ENCODE results near the gene PGAP1. TPM values are rescaled to one million over a fixed set of nuclear protein-coding genes. Genes with fewer than 3 reads are reported as not detected.
A peak's percentile ranks its signal among the peaks of the same experiment; 100 is the strongest.

Gene PGAP1
- total RNA-seq, 1 experiment from 2014 or later = 3.5 TPM

DNA sequence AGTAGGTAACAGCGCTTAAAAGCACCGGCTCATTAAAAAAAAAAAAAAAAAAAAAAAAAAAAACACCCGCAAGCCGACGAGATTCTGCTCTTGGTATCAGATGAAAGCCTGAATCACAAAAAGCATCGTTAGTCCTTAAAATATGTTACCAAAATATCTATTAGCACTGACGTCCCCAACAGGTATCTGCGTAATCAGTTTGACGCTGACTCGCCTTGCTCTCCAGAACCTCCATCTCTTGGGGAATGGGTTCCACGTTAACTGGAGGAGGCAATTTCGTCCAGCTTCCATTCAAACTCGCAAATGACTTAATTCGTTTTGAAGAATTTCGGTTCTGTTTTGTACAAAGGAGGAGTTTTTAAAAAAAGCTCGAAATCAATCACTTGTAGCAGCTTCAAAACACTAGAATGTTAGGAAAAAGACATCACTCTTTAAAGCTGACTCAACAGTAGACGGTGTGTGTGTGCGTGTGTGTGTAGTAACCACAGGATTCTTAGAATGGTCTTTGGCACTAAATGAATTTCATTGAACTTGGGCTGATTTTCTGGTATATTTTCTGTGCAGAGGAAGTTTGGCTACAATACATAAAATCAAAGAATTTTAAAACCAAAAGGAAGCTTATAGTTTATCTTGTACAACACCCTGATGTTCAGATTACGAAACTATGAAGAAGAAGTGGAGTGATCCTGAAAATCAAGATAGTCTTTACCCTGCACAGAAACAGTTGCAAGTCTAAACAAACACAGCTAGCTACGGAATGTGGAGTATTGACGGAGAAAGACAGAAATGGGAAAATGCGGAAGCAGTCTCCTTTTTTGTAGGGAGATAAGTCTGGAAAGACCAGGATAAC is 1.1 kb upstream of the PGAP1 start:
- TF ChIP-seq EZH2 (IDR thresholded peaks at IDR 0.05; ENCODE audit: low read length, unreplicated experiment) = no peak
- no peak for TF ChIP-seq EZH2phosphoT487 (IDR thresholded peaks at IDR 0.05; ENCODE audit: borderline replicate concordance, low read length)
- TF ChIP-seq, protein P1, sequence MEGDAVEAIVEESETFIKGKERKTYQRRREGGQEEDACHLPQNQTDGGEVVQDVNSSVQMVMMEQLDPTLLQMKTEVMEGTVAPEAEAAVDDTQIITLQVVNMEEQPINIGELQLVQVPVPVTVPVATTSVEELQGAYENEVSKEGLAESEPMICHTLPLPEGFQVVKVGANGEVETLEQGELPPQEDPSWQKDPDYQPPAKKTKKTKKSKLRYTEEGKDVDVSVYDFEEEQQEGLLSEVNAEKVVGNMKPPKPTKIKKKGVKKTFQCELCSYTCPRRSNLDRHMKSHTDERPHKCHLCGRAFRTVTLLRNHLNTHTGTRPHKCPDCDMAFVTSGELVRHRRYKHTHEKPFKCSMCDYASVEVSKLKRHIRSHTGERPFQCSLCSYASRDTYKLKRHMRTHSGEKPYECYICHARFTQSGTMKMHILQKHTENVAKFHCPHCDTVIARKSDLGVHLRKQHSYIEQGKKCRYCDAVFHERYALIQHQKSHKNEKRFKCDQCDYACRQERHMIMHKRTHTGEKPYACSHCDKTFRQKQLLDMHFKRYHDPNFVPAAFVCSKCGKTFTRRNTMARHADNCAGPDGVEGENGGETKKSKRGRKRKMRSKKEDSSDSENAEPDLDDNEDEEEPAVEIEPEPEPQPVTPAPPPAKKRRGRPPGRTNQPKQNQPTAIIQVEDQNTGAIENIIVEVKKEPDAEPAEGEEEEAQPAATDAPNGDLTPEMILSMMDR (conservative IDR thresholded peaks at IDR 0.05; ENCODE audit: low read depth, low read length) = no peak
- ChIA-PET POLR2A (ENCODE audit: unreplicated experiment) (interaction anchor here (0.7 kb wide), 1 partner anchor 136 kb away, joined by 5 read pairs; no protein-coding TSS in a partner anchor), CTCF (no interaction called here)
- TSS peak; percentile 63 for BruUV-seq (replicated peaks)
- no peaks in the 10 kb centered on the region for H3K9me2 ChIP-seq (replicated peaks; ENCODE audit: low read length)
- no peaks in the 10 kb centered on the region for H3K36me3 ChIP-seq (ENCODE audit: low read depth, low read length)
- H3K27me3 ChIP-seq (ENCODE audit: low read length) = no peaks in the 10 kb centered on the region
- H3K9ac ChIP-seq (ENCODE audit: low read length) = peak overlapping the region; percentile 69
- DNase-seq = peak; percentile 43
- peak overlapping the region; percentile 94 for H3K4me2 ChIP-seq (ENCODE audit: low read length)
- peak overlapping the region; percentile 58 for H3K27ac ChIP-seq (ENCODE audit: low read length)
- H3K9me3 ChIP-seq (ENCODE audit: low read length) = no peaks in the 10 kb centered on the region
- peaks cover 25% of the 10 kb centered on the region for H3K4me1 ChIP-seq (ENCODE audit: insufficient read depth, low read length)
- H3K79me2 ChIP-seq (ENCODE audit: low read length) = peaks cover 37% of the 10 kb centered on the region
- H4K20me1 ChIP-seq (ENCODE audit: low read length) = peaks cover 7% of the 10 kb centered on the region; the same call in 1 of the 2 replicates
- H3K4me3 ChIP-seq (ENCODE audit: low read length) = peak overlapping the region; percentile 98
- peak overlapping the region; percentile 97 for H2AFZ ChIP-seq (ENCODE audit: low read length)
- H3F3A ChIP-seq (ENCODE audit: low read length, unreplicated experiment) = no peaks in the 10 kb centered on the region
- ATAC-seq = no peak
- intact Hi-C loops (cut with micrococcal nuclease) = loop anchor here (1.0 to 10.0 kb wide), 4 partner anchors 60 to 247 kb away; partner anchors contain the start of gene GTF3C3

DNA sequence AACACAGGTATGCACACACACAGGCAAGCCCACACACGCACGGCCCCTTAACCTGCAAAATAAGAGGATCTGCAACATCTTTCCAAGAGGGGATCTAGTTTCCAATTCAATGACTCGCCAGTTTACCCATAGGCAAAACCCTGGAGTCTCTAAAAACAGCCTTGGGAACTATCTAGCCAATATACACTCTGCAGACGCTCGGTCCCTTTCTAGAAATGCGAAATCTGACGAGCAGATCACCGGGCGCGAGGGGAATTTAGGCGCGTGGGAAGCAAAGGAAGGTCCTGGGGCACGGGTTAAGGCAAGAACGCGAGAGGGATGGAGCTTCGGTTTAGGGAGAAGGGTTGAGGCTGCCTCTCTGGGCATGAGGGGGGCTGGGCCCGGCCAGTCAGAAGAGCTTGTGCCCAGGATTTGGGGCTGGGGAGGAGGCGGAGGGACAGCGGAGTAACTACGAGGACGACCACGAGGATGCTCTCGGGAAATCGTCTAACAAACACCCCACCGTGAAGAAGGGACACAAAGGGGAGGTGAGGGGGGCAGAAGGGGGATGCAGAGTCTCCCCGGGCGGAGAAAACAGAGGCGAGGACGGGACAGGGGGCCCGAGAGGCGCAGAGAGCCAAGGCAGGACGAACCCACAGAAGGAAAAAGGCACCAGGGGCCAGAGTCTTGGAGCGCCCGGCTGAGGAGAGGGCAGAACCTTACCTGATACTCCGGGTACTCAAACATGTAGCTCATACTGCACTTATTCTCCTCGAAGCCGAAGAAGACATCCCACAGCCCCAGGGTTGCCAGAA is 542 bp downstream of the PGAP1 start:
- no peaks in the 10 kb centered on the region for H3K9me2 ChIP-seq (replicated peaks; ENCODE audit: low read length)
- peak; percentile 32 for DNase-seq
- no peaks in the 10 kb centered on the region for H3K27me3 ChIP-seq (ENCODE audit: low read length)
- TF ChIP-seq EZH2phosphoT487 (IDR thresholded peaks at IDR 0.05; ENCODE audit: borderline replicate concordance, low read length) (no peak), EZH2 (IDR thresholded peaks at IDR 0.05; ENCODE audit: low read length, unreplicated experiment) (no peak)
- TF ChIP-seq, protein P1 (conservative IDR thresholded peaks at IDR 0.05; ENCODE audit: low read depth, low read length) = no peak
- peak overlapping the region; percentile 94 for H3K4me2 ChIP-seq (ENCODE audit: low read length)
- no peaks in the 10 kb centered on the region for H3K9me3 ChIP-seq (ENCODE audit: low read length)
- H3K4me1 ChIP-seq (ENCODE audit: insufficient read depth, low read length) = peaks cover 25% of the 10 kb centered on the region
- H3K36me3 ChIP-seq (ENCODE audit: low read depth, low read length) = no peaks in the 10 kb centered on the region
- ChIA-PET CTCF (interaction anchor here (0.5 kb wide), 1 partner anchor 42 kb away, joined by 3 read pairs; no protein-coding TSS in a partner anchor), POLR2A (ENCODE audit: unreplicated experiment) (no interaction called here)
- H3F3A ChIP-seq (ENCODE audit: low read length, unreplicated experiment) = no peaks in the 10 kb centered on the region
- peak overlapping the region; percentile 98 for H3K4me3 ChIP-seq (ENCODE audit: low read length)
- H3K9ac ChIP-seq (ENCODE audit: low read length) = peak overlapping the region; percentile 69
- BruUV-seq (replicated peaks) = no TSS peak
- intact Hi-C loops (cut with micrococcal nuclease) = loop anchor here (5.0 to 10.0 kb wide), 3 partner anchors 74 to 249 kb away; partner anchors contain the start of gene GTF3C3
- peak; percentile 32 for ATAC-seq
- peaks cover 7% of the 10 kb centered on the region; the same call in 1 of the 2 replicates for H4K20me1 ChIP-seq (ENCODE audit: low read length)
- peak overlapping the region; percentile 58 for H3K27ac ChIP-seq (ENCODE audit: low read length)
- peaks cover 48% of the 10 kb centered on the region for H3K79me2 ChIP-seq (ENCODE audit: low read length)
- H2AFZ ChIP-seq (ENCODE audit: low read length) = peak overlapping the region; percentile 97

All from PC-3 (cell line).